GM12801 (cell line): Measurements from ENCODE around the gene NFATC3.

Experiments used
- TF ChIP-seq, protein P1 (sequence below): IDR thresholded peaks from one replicate; pipeline ENCODE4 v1.5.1; 2011; ENCODE audit warnings: control low read depth; ENCODE audit not compliant: insufficient read length; ENCODE audit errors: extremely low read depth

The NFATC3 gene

DNA sequence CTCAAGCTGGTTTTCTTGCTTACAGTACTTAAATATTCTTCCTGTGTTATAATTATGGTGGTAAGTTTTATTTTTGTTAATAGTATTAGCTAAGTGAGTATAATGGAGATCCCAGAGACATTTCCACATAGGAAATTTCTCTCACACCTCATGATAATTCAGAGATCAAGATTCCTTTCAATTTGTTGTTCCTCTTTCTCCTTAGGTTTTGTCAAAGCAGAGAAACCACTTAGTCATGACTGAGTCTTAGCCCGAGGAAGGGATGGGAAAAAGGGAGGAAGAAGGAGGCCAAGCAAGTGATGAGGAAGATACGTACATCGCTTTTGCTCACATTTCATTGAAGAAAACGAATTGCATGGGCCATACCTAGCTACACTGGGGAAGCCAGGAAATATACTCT is 132.3 kb downstream of the NFATC3 start:
- TF ChIP-seq, protein P1, sequence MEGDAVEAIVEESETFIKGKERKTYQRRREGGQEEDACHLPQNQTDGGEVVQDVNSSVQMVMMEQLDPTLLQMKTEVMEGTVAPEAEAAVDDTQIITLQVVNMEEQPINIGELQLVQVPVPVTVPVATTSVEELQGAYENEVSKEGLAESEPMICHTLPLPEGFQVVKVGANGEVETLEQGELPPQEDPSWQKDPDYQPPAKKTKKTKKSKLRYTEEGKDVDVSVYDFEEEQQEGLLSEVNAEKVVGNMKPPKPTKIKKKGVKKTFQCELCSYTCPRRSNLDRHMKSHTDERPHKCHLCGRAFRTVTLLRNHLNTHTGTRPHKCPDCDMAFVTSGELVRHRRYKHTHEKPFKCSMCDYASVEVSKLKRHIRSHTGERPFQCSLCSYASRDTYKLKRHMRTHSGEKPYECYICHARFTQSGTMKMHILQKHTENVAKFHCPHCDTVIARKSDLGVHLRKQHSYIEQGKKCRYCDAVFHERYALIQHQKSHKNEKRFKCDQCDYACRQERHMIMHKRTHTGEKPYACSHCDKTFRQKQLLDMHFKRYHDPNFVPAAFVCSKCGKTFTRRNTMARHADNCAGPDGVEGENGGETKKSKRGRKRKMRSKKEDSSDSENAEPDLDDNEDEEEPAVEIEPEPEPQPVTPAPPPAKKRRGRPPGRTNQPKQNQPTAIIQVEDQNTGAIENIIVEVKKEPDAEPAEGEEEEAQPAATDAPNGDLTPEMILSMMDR = no peak

DNA sequence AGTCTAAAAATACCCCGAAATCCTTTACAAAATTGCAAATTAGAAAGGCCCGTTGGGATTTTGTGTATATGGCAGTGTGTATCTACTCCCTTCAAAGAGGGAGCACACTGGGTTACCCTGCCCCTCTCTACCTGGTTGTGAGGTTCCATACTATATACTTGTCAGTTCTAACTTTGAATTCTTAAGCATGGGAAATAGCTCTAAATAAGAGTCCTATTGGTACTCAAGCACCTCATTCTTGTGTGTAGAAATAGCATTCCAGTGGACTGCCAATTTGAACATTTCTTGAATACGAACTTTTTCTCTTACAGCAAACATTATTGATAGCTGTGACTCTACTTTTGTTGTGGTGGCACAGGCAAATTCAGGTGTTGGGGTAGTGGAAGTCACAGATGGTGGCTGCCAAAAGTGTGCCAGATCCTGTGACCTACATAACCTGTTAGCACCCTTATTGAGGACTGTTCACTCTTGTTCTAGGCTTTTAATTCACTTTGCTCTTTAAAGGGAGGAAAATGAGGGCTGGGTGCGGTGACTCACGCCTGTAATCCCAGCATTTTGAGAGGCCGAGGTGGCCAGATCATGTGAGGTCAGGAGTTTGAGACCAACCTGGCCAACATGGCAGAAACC is 134.7 kb downstream of the NFATC3 start:
- TF ChIP-seq, protein P1 = no peak

DNA sequence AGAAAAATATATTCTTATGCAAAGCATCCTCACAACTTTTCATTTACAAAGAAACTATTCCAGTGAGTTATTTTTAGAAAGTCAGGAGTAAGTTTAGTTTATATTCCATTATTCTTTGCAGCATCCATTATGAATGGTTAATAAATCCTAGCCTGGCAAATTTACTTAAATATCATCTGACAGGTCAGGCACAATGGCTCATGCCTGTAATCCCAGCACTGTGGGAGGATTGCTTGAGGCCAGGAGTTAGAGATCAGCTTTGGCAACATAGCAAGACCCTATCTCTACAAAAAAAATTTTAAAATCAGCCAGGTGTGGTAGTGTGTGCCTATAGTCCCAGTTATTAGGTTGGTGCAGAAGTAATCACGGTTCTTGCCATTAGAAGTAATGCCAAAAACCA is 137.9 kb downstream of the NFATC3 start:
- TF ChIP-seq, protein P1 = no peak

DNA sequence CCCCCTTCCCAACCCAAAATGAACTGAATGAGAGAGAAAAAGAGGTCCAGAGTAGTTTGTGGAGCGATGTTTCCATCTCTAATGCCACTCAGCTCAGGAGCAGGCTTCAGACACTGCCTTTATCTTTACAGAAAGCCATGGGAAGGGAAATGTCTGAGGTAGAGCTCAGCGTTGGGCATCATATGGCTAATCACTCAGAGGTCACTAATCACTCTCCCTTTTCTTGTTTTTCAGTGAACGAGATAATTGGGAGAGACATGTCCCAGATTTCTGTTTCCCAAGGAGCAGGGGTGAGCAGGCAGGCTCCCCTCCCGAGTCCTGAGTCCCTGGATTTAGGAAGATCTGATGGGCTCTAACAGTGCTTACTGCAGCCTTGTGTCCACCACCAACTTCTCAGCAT is 140.9 kb downstream of the NFATC3 start:
- TF ChIP-seq, protein P1 = no peak

DNA sequence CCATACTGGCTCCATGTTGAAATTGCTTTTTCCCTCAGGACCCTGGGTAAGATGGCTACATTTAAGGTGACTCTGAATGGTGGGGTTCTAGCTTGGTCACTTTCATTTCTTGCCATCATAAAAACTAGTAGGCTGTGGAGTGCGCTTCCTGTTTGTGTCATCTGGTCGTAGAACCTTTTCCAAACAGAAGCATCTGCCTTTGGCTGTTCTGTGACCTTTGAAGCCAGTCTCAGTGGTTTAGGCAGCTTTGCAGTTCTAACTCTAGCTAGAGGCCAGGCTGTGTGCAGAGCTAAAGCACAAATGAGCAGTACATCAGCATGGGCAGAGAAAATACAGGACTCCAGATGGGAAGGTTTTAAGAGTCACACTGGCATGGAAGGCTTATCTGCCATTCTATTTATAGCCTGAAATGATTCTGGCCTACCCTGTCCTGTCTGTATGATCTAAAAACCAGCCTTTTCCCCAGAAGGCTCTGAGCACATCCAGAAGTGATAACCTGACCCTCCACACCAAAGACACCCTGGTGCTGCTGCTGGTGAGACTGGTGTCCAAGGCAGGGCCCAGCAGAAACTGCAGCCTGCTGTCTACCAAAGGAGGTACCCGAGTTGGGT is 142.1 kb downstream of the NFATC3 start:
- TF ChIP-seq, protein P1 = no peak

DNA sequence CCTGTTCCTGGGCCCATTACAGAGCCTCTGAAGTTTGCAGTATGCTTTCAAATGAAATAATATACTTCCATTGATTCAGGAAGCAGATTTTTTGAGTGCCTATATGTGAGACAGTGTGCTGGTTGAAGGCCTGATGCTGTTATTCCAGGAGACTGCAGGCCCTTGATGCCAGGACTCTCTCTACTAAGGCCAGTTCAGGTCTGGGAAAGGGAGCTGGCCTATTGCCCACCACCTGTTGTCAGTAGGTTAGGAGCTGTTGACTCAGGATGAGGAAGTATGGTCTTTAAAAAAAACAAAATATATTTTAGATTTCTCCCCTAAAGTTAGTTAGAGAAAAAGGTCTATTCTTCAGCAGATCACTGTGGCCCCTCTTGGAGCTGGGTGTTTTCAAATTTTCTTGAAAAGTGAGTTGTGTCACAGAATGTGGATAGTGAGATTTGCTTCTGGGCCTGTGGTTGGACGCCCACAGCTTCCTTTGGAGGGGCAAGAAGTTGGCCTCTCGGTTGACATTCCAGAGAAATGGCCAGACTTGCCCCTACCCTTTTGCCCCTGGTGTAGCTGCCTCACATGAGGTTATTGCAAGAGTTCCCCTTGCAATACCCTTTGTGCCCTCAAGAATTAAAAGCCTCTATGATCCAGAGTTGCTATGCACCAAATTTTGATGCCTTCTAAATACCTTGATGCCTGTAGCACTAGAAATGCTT is 142.8 kb downstream of the NFATC3 start:
- TF ChIP-seq, protein P1 = no peak

DNA sequence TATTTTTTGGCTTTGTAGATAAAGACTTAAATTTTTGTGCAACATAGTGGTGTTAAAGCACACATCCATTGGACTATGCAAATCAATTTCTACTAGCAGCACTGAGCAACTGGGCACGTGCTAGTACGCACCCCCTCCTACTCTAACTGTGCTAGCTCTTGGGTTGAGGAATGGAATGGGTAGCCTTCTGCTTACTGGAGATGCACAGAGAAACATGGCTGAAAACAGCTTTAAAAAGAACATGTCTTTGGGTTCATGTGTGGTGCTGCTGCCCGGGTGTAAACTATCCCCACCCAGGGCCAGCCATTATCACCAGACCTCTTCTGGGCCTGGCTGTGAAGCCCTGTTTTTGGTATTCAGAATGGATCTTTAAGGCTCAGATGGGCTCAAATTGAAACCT is 143.5 kb downstream of the NFATC3 start:
- TF ChIP-seq, protein P1 = no peak
